ENCODE measurements around the gene REN. TPM values are rescaled to one million over a fixed set of nuclear protein-coding genes. Genes with fewer than 3 reads are reported as not detected.
A peak's percentile ranks its signal among the peaks of the same experiment; 100 is the strongest.

Gene REN
- total RNA-seq, 4 donors from 2014 or later, result 0.38 to 0.99 TPM; not detected in 2

GRCh38 chr1:204128964-204129896 is 36.9 kb downstream of the REN start:
- DNase-seq, result no peak
- H3K9me3 ChIP-seq, result no peaks in the 10 kb centered on the region
- H3K4me3 ChIP-seq, result peak overlapping the region; percentile 2 to 56 (median 36)
- H3K36me3 ChIP-seq, result peaks cover 0 to 45% (median 6%) of the 10 kb centered on the region in 3 donors
- TF ChIP-seq, protein P1, sequence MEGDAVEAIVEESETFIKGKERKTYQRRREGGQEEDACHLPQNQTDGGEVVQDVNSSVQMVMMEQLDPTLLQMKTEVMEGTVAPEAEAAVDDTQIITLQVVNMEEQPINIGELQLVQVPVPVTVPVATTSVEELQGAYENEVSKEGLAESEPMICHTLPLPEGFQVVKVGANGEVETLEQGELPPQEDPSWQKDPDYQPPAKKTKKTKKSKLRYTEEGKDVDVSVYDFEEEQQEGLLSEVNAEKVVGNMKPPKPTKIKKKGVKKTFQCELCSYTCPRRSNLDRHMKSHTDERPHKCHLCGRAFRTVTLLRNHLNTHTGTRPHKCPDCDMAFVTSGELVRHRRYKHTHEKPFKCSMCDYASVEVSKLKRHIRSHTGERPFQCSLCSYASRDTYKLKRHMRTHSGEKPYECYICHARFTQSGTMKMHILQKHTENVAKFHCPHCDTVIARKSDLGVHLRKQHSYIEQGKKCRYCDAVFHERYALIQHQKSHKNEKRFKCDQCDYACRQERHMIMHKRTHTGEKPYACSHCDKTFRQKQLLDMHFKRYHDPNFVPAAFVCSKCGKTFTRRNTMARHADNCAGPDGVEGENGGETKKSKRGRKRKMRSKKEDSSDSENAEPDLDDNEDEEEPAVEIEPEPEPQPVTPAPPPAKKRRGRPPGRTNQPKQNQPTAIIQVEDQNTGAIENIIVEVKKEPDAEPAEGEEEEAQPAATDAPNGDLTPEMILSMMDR (IDR thresholded peaks at IDR 0.05), result peak; percentile 88 to 97 (median 89)
- no peak for TF ChIP-seq POLR2A (IDR thresholded peaks at IDR 0.05)
- H3K4me1 ChIP-seq, result peaks cover 33 to 72% (median 37%) of the 10 kb centered on the region in 3 donors
- peak overlapping the region; percentile 3 to 79 (median 62) for H3K27ac ChIP-seq
- intact Hi-C loops (cut with DNase I), result no loop called here
- no peaks in the 10 kb centered on the region for H3K27me3 ChIP-seq
- 2 to 5% methylated on average over 7 to 14 of the region's 29 CpGs for WGBS, 2 donors

DNA sequence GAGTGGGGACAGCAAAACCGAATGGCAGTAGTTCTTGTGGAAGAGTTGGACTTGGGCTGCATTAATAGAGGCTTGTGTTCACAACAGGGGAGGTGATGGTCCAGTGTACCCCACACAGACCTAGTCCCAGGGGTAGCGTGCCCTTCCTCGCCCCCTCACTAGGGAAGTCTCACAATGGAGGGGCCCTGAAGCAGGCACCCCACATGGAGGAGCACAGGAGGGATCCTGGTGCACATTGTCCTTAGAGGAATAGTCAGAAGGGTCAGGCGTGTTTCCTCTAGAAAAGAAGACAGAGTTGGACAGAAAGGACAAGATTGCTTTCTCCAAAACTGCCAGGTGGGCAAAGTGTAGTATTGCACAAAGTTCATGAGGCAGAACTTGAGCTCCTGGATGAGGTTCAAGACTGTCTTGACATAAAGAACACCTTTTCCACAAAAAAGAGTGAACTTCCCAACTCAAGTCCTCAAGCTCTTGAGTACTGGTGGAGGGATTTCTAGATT is 37.6 kb downstream of the REN start:
- Histone ChIP-seq H3K4me3 (peak overlapping the region in 1 of 4 donors; percentile 56), H3K9me3 (no peaks in the 10 kb centered on the region), H3K4me1 (peaks cover 33 to 72% (median 37%) of the 10 kb centered on the region in 3 donors), H3K27me3 (no peaks in the 10 kb centered on the region), H3K27ac (peak overlapping the region in 3 of 4 donors; percentile 56 to 79 (median 69)), H3K36me3 (peaks cover 0 to 46% (median 12%) of the 10 kb centered on the region in 3 donors)
- no peak for DNase-seq
- intact Hi-C loops (cut with DNase I), result no loop called here
- WGBS, 2 donors, result 62 to 73% methylated on average over 4 of the region's 4 CpGs
- TF ChIP-seq, protein P1 (IDR thresholded peaks at IDR 0.05), result no peak
- no peak for TF ChIP-seq POLR2A (IDR thresholded peaks at IDR 0.05)

- Histone ChIP-seq H3K4me1 (peaks cover 33 to 72% (median 37%) of the 10 kb centered on the region in 3 donors), H3K27me3 (no peaks in the 10 kb centered on the region), H3K9me3 (no peaks in the 10 kb centered on the region), H3K27ac (peak overlapping the region in 3 of 4 donors; percentile 46 to 79 (median 54)), H3K4me3 (no peak overlapping the region), H3K36me3 (peaks cover 0 to 54% (median 18%) of the 10 kb centered on the region in 3 donors)
- TF ChIP-seq POLR2A (IDR thresholded peaks at IDR 0.05), result no peak
- TF ChIP-seq, protein P1 (IDR thresholded peaks at IDR 0.05), result peak; percentile 68 to 98 (median 97)
- intact Hi-C loops (cut with DNase I), result no loop called here
- DNase-seq, result no peak
- 15 to 37% methylated on average over 1 to 4 of the region's 5 CpGs for WGBS, 2 donors
Measured at GRCh38 chr1:204127597-204128242, 38.4 kb downstream of the REN start.

DNA sequence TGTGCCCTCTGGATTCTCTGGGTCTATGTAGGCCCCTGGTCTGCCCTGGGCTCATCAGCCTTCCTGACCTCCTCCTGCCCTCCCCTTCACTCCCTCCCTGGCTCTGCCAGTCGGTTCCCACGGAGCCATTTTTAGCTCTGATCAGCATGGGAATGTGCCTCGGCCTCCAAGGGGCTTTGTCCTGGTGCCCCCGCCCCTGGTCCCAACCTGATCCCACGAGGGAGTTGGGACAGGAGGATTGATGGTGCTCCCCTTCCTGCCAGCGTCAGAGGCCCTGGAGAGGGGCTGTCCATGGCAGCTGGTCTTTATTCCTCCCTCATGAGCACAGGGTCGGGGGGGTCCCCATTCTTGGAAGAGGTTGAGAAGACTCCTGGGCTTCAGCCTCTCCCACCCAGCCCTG is 39.2 kb downstream of the REN start:
- H3K36me3 ChIP-seq, result peaks cover 0 to 57% (median 18%) of the 10 kb centered on the region in 3 donors
- H3K4me1 ChIP-seq, result peaks cover 33 to 66% (median 37%) of the 10 kb centered on the region in 3 donors
- no peaks in the 10 kb centered on the region for H3K27me3 ChIP-seq
- DNase-seq, result no peak
- intact Hi-C loops (cut with DNase I), result no loop called here
- peak overlapping the region in 3 of 4 donors; percentile 45 to 79 (median 54) for H3K27ac ChIP-seq
- no peak overlapping the region for H3K4me3 ChIP-seq
- TF ChIP-seq, protein P1 (IDR thresholded peaks at IDR 0.05), result no peak
- no peak for TF ChIP-seq POLR2A (IDR thresholded peaks at IDR 0.05)
- WGBS, 2 donors, result 16 to 30% methylated on average over 2 to 4 of the region's 7 CpGs
- no peaks in the 10 kb centered on the region for H3K9me3 ChIP-seq
